Cortex of kidney (tissue), 1 donor: ENCODE data around the gene RNF25.

ENCODE experiments used
- DNase-seq: peaks from one replicate; lab custom pipeline; 2025; lab: John Stamatoyannopoulos, UW

RNF25 gene

GRCh38 chr2:218680061-218680460 is 8.3 kb upstream of the RNF25 start:
- no peak for DNase-seq

- no peak for DNase-seq
Observed at GRCh38 chr2:218679119-218679518, 7.3 kb upstream of the RNF25 start.

- no peak for DNase-seq
Observed at GRCh38 chr2:218671097-218671653, 627 bp downstream of the RNF25 start.

GRCh38 chr2:218664653-218665052 is 7.1 kb downstream of the RNF25 start:
- no peak for DNase-seq

- DNase-seq, result no peak
Observed at GRCh38 chr2:218663901-218664300, 7.9 kb downstream of the RNF25 start.

GRCh38 chr2:218662827-218663226 is 9.0 kb downstream of the RNF25 start:
- DNase-seq, result no peak

- no peak for DNase-seq
Observed at GRCh38 chr2:218662377-218662776, 9.4 kb downstream of the RNF25 start.

- DNase-seq, result no peak
Observed at GRCh38 chr2:218659988-218660358, 11.8 kb downstream of the RNF25 start.

- DNase-seq, result no peak
Observed at GRCh38 chr2:218659258-218659987, 12.4 kb downstream of the RNF25 start, which contains the start of the genes BCS1L and ZNF142. BCS1L (plus strand) TSS chr2:218659683; CDS start chr2:218660988, 1,305 bp downstream. ZNF142 (minus strand) TSS chr2:218659623; CDS start chr2:218656429, 3,194 bp downstream.

GRCh38 chr2:218658671-218659257 is 13.0 kb downstream of the RNF25 start:
- no peak for DNase-seq

GRCh38 chr2:218655751-218656150 is 16.1 kb downstream of the RNF25 start:
- DNase-seq, result no peak

- DNase-seq, result no peak
Observed at GRCh38 chr2:218648787-218649100, 23.1 kb downstream of the RNF25 start.

GRCh38 chr2:218648088-218648786 is 23.6 kb downstream of the RNF25 start:
- no peak for DNase-seq

GRCh38 chr2:218645126-218645525 is 26.7 kb downstream of the RNF25 start:
- no peak for DNase-seq

GRCh38 chr2:218644721-218645120 is 27.1 kb downstream of the RNF25 start:
- no peak for DNase-seq

- no peak for DNase-seq
Observed at GRCh38 chr2:218643751-218644310, 28.0 kb downstream of the RNF25 start.

GRCh38 chr2:218642786-218643185 is 29.0 kb downstream of the RNF25 start:
- no peak for DNase-seq

- no peak for DNase-seq
Observed at GRCh38 chr2:218642121-218642656, 29.6 kb downstream of the RNF25 start.

GRCh38 chr2:218638372-218638771 is 33.4 kb downstream of the RNF25 start:
- no peak for DNase-seq

- DNase-seq, result no peak
Observed at GRCh38 chr2:218635719-218636118, 36.1 kb downstream of the RNF25 start.

GRCh38 chr2:218631837-218632236 is 40.0 kb downstream of the RNF25 start:
- no peak for DNase-seq

- DNase-seq, result no peak
Observed at GRCh38 chr2:218627939-218628338, 43.9 kb downstream of the RNF25 start.
